ENCODE measurements around the gene CNR2.

CNR2 gene

GRCh38 chr1:23913212-23913880, at the start of gene CNR2:
Gene CNR2, minus strand, starts transcription at chr1:23913362. Its CDS starts 37,745 bp downstream, at chr1:23875617.
- peak; percentile 33 to 73 for DNase-seq

- no peak for DNase-seq
These were observed 47.3 kb upstream of the CNR2 start for GRCh38 chr1:23960291-23961020.

DNA sequence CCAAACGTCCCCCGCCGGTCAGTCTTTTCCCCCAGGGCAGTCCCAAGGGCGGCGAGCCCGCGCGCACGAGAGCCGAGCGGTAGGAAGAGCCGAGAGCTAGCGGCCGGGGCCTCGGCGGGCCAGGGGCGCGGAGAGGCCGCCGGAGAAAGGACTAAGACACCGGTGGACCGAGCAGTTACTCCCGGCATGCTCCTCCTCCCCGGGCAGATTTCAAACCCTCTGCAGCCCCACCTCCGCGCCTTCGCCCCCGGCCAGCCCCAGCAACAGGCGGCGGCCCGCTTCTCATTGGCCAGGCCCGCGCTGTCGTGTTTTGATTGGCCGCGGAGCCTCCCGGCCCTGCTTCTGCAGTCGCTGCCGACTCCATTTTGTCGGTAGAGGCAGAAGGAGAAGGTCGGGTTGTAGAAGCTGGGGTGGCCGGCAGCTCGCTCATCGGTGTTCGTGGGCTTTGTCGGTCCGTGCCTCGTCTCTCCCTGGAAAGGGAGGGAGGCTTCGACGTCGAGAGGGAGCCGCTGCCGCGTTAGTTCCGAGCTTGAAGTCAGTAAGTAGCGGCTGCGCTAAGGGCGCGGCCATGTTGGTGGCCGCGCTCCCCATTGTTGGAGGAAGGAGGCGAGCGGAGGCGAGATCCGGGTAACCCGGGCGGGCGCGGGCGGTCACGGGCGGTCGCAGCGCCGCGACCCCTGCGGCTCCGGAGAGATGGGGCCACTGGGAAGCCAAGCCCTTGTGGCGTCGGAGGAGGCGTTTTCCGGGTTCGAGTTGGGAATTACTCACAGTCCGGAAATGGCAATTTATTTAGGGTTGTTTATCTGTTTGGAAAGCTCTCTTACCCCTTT, 46.5 kb upstream of the CNR2 start, which contains the start of gene PNRC2:
TSS of gene PNRC2 (plus strand) at position 368 of the 830 bp plus-strand sequence. CDS start 1,630 bp downstream, outside the sequence.
- peak; percentile 95 to 96 for DNase-seq

DNA sequence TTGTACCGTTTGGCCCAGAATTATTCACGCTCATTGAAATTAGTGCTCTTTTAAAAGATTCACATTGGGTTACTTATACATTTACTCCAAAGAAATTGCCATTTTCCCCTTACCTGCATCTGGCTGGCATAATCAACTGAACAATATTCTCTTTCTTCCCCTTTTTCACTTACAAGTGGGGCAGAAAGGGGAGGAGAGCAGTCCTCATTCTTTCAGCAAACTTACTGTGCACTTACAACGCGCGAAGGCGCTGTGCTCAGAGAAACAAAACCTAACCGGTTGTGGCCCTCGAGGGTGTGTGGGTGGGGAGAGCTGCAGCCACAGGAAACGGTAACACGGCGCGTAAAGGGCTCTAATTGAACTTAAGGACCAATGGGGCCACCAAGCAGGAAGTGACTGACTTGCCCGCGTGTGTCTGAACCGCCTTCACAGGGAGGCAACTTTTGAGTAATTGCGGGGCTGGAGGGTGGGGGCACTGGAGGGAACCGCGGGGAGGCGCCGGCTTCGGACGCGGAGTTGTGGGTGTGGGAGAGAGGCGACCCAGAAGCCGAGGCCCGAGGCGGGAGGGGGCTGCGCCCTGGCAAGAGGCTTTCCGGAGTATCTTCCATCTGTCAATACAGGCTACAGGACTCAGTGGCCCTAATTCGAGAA, 45.8 kb upstream of the CNR2 start:
- peak; percentile 94 for DNase-seq

GRCh38 chr1:23958040-23958809, 45.1 kb upstream of the CNR2 start:
- DNase-seq: peak in 1 of 2 donors; percentile 14

- DNase-seq: no peak
These were observed 43.9 kb upstream of the CNR2 start for GRCh38 chr1:23957096-23957495.

- no peak for DNase-seq
These were observed 39.9 kb upstream of the CNR2 start for GRCh38 chr1:23953020-23953419.

DNA sequence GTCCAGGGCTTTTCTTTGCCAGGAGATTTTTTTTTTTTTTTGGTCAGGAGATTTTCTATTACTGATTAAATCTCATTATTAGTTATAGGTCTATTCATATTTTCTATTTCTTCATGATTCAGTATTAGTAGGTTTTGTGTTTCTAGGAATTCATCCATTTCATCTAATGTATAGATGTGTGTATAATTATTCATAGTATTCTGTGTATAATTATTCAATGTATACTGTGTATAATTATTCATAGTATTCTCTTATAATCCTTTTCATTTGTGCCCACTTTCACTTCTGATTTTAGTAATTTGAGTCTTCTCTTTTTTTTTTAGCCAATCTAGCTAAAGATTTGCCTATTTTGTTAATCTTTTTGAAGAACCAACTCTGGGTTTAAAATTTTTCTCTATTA, 34.2 kb upstream of the CNR2 start:
- no peak for DNase-seq

- no peak for DNase-seq
These were observed 23.5 kb upstream of the CNR2 start for GRCh38 chr1:23936481-23937176.

DNA sequence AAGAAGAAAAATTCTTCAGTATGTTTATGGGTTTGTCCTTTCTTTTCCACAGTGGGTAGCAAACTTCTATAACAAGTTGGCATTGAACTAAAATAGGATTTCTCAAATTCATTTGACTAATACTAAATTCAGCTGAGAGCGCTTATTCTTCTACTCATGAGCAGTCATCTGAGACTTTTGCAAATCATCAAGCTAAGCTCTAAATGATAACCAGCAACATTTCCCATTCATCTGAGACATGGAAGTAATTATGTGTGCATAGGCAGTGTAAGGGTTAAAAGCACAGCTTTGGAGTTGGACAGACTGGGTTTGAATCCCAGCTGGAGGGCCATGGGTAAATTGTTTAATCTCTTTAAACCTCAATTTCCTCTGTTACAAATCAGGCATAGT, 18.3 kb upstream of the CNR2 start:
- no peak for DNase-seq

- DNase-seq: no peak
These were observed 17.8 kb upstream of the CNR2 start for GRCh38 chr1:23930861-23931490.

DNA sequence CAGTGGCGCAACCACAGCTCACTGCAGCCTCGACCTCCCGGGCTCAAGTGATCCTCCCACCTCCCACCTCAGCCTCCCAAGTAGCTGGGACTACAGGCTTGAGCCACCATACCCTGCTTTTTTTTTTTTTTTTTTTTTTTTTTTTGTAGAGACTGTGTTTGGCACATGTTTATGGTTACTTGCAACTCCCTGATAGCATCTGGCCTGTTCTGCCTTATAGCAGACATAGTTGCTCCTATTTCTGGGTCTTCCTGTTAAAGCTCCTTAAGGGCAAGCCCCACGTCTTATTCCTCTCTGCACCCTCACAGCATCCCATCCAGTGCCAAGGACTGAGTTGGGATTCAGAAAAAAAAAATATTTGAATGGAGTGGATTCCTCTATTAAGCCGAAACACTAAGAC, 17.1 kb upstream of the CNR2 start:
- no peak for DNase-seq

- no peak for DNase-seq
These were observed 15.6 kb upstream of the CNR2 start for GRCh38 chr1:23928789-23929188.

DNA sequence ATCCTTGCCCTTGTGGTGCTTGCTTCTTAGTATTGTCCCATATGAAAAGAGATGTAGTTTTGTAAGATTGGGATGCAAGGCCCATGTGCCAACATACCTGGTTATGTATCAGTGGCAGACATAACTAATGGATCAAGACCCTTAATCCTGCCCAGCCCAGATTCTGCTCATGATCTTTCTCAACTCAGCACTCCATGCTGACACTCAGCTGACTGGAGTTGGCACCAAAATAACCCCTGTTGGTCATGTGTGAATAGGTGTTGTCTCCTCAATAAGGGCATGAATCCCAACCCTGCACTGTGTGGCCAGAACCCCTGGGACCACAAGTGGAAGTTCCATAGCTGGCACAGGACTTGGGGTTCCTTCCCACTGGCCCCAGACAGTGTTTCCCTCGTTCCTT, 13.9 kb upstream of the CNR2 start:
- no peak for DNase-seq

DNA sequence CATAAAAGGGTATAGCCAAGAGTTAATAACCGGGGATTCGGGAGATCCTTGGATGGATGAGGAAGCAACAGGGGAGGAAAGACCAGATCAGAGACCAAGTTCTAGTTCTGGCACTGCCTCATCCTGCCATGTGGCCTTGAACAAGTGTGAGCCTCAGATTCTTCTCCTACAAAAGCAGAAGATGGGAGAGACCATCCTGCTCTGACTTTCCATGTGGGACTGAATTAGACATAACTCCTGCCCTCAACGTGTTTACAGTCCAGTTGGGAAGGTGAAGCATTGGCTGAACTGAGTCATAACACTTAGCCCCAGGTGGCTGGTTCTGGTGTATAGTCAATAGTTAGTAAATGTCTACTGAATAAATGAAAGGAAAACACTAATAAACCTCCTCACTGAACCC, 12.1 kb upstream of the CNR2 start:
- no peak for DNase-seq

DNA sequence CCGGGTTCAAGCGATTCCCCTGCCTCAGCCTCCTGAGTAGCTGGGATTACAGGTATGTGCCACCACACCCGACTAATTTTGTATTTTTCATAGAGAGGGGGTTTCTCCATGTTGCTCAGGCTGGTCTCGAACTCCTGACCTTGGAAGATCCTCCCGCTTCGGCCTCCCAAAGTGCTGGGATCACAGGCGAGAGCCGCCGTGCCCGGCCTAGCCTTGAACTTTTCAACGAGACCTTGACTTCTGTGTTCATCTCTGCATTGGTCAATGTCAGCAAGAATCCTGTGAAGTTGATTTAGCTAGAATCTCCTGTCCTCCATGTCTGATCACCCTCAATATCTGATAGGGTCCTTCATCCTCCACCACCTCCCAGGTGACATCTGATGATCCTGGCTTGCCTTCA, 11.4 kb upstream of the CNR2 start:
- DNase-seq: no peak

DNA sequence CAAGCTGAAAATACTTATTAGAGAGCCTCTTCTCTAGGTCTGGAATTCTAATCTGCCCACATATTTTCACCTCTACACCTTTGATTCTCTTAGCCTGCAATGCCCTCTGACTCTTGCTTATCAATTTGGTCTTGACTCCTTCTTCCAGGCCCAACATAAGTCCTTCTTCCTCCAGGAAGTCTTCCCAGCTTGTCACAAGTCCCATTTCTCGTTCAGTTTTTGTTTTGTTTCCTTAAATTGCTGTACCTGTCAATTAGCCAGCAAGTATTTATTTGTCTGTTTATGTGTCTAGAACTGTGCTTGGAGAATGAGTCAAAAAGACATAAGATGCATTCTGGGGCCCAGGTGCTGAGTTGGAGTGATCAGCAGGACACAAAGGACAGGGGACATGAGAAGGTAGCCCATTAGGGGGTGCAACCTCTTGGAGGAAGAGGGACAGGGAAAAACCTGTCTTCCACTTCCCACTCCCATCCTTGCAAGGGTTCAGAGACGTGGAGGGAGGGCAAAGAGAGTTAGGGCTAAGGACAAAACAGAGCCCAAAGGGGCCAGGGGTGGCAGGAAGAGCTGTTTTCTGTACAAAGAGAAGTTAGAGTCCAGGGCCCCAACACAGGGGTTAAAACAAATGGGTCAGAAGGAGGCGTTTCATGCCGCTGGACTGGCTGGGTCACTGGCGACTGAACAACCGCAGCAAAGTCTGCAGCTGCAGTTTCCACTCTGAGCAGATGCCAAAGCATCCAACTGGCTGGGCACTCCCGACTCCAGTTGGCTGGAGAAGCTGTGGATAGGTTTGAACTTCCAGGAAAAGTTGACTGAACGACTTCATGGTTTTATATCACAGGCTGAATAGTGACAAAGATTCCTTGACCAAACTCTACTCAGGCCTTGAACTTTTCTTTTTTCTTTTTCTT, 10.7 kb upstream of the CNR2 start:
- DNase-seq: no peak

DNA sequence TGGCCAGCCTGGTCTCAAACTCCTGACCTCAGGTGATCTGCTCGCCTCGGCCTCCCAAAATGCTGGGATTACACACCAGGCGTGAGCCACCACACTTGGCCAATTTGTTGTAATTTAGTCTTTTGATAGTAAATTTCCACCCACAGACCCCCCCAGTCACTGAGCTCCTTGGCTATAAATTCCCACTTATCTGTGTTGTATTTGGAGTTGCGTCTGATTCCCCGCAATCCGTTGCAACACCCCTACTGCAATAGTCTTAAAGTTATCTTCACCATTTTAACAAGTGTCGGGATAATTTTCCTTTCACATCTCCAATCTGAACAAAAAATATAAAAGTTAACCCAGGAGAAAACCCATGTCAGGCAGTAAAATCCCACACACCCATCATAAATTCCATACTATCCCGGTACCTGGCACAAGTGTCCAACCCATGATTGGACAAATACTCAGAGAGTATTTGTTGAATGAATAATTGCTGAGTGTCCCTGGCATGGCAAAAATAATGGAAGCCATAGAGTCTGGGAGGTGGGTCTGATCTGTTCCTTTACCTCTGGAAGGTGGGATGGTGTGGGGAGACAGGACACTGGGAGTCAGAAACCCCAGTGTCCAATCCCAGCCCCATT, 9.3 kb upstream of the CNR2 start:
- no peak for DNase-seq
